Thymus (tissue), 11 donors: Measurements from ENCODE around the gene EARS2. TPM values are rescaled to one million over a fixed set of nuclear protein-coding genes. Genes with fewer than 3 reads are reported as not detected.

Experiments
- DNase-seq, 9 donors: peaks; one replicate each; pipeline ENCODE4 v3.0.0-alpha.2; 2013; ENCODE audit warnings: low spot score in 9 of 9, low read depth in 6 of 9, missing footprints in 1 of 9
- H3K27ac ChIP-seq, 2 donors: one replicate each; pipeline ENCODE4 v1.5.1; 2013; ENCODE audit warnings: control low read depth in 1 of 2, low read depth in 1 of 2, low read length in 1 of 2, mild to moderate bottlenecking in 1 of 2, moderate library complexity in 1 of 2
- H3K27me3 ChIP-seq, 2 donors: one replicate each; pipeline ENCODE4 v1.5.1; 2013; ENCODE audit warnings: low read length in 1 of 2; ENCODE audit not compliant: control insufficient read depth in 2 of 2, insufficient read depth in 1 of 2
- H3K36me3 ChIP-seq, 2 donors: one replicate each; pipeline ENCODE4 v1.5.1; 2013; ENCODE audit warnings: low read length in 1 of 2, mild to moderate bottlenecking in 1 of 2, moderate library complexity in 1 of 2; ENCODE audit not compliant: control insufficient read depth in 2 of 2, insufficient read depth in 2 of 2
- H3K4me1 ChIP-seq, 2 donors: one replicate each; pipeline ENCODE4 v1.5.1; 2013; ENCODE audit warnings: low read length in 2 of 2; ENCODE audit not compliant: control insufficient read depth in 2 of 2, insufficient read depth in 2 of 2
- H3K4me3 ChIP-seq, 2 donors: one replicate each; pipeline ENCODE4 v1.5.1; 2013; ENCODE audit warnings: low read length in 2 of 2, control low read depth in 1 of 2, mild to moderate bottlenecking in 1 of 2
- H3K9me3 ChIP-seq, 2 donors: one replicate each; pipeline ENCODE4 v1.5.1; 2013; ENCODE audit warnings: low read length in 1 of 2, mild to moderate bottlenecking in 1 of 2; ENCODE audit not compliant: control insufficient read depth in 2 of 2, insufficient read depth in 1 of 2
- WGBS: extraction: QIAGEN DNeasy Blood & Tissue Kit; methylation state at CpG from one replicate; pipeline ENCODE4 v1.1.7; 2013; 5-methylcytosine and 5-hydroxymethylcytosine counted together
- polyA plus RNA-seq: library from polyadenylated mRNA; stranded (reverse); fragments of 200-250 nt; gene quantifications from one replicate; pipeline ENCODE4 v1.2.3, GENCODE V29; 2013
- total RNA-seq: library from RNA; stranded (reverse); fragments of 120-200 nt; gene quantifications from one replicate; pipeline ENCODE4 v1.2.4, GENCODE V29; 2013
- donor health status: healthy.

EARS2 gene
- total and polyA plus RNA-seq, 2 donors: 11.5 to 20.5 TPM

GRCh38 chr16:23572394-23572793 lies 15.2 kb upstream of the EARS2 start:
- H3K36me3 ChIP-seq: peaks cover 41 to 45% of the 10 kb centered on the region in 2 donors
- no peak overlapping the region for H3K4me3 ChIP-seq
- peaks cover 2 to 12% of the 10 kb centered on the region in 2 donors for H3K4me1 ChIP-seq
- WGBS: 98% methylated on average over 9 of the region's 9 CpGs
- DNase-seq: no peak
- H3K27me3 ChIP-seq: no peaks in the 10 kb centered on the region
- no peaks in the 10 kb centered on the region for H3K9me3 ChIP-seq
- no peak overlapping the region for H3K27ac ChIP-seq

- Histone ChIP-seq H3K27ac (no peak overlapping the region), H3K36me3 (peaks cover 46 to 47% of the 10 kb centered on the region in 2 donors), H3K4me1 (peaks cover 2 to 12% of the 10 kb centered on the region in 2 donors), H3K9me3 (no peaks in the 10 kb centered on the region), H3K4me3 (no peak overlapping the region), H3K27me3 (no peaks in the 10 kb centered on the region)
- DNase-seq: no peak
- 98% methylated on average over 5 of the region's 5 CpGs for whole genome bisulfite sequencing
These were observed 14.7 kb upstream of the EARS2 start for GRCh38 chr16:23571895-23572294.

- 93% methylated on average over 8 of the region's 8 CpGs for WGBS
- DNase-seq: no peak
- peaks cover 2 to 12% of the 10 kb centered on the region in 2 donors for H3K4me1 ChIP-seq
- no peaks in the 10 kb centered on the region for H3K9me3 ChIP-seq
- H3K27me3 ChIP-seq: no peaks in the 10 kb centered on the region
- no peak overlapping the region for H3K4me3 ChIP-seq
- H3K27ac ChIP-seq: no peak overlapping the region
- peaks cover 48 to 52% of the 10 kb centered on the region in 2 donors for H3K36me3 ChIP-seq
These were observed 14.0 kb upstream of the EARS2 start for GRCh38 chr16:23570992-23571632.

GRCh38 chr16:23567602-23568001 lies 10.5 kb upstream of the EARS2 start:
- WGBS: 97% methylated on average over 3 of the region's 3 CpGs
- Histone ChIP-seq H3K4me3 (no peak overlapping the region), H3K27me3 (no peaks in the 10 kb centered on the region), H3K4me1 (no peaks in the 10 kb centered on the region), H3K27ac (no peak overlapping the region), H3K9me3 (no peaks in the 10 kb centered on the region), H3K36me3 (peaks cover 78 to 81% of the 10 kb centered on the region in 2 donors)
- no peak for DNase-seq

- DNase-seq: no peak
- H3K4me1 ChIP-seq: no peaks in the 10 kb centered on the region
- H3K4me3 ChIP-seq: no peak overlapping the region
- no peaks in the 10 kb centered on the region for H3K27me3 ChIP-seq
- 99% methylated on average over 8 of the region's 8 CpGs for WGBS
- H3K9me3 ChIP-seq: no peaks in the 10 kb centered on the region
- no peak overlapping the region for H3K27ac ChIP-seq
- peaks cover 81 to 83% of the 10 kb centered on the region in 2 donors for H3K36me3 ChIP-seq
These were observed 9.6 kb upstream of the EARS2 start for GRCh38 chr16:23566724-23567123.

GRCh38 chr16:23564575-23565363 lies 7.6 kb upstream of the EARS2 start:
- peaks cover 0 to 2% of the 10 kb centered on the region in 2 donors for H3K4me1 ChIP-seq
- H3K4me3 ChIP-seq: no peak overlapping the region
- 96% methylated on average over 9 of the region's 9 CpGs for WGBS
- H3K27me3 ChIP-seq: no peaks in the 10 kb centered on the region
- H3K27ac ChIP-seq: no peak overlapping the region
- no peak for DNase-seq
- no peaks in the 10 kb centered on the region for H3K9me3 ChIP-seq
- peaks cover 78 to 80% of the 10 kb centered on the region in 2 donors for H3K36me3 ChIP-seq

- Histone ChIP-seq H3K27ac (no peak overlapping the region), H3K9me3 (no peaks in the 10 kb centered on the region), H3K4me1 (peaks cover 6 to 7% of the 10 kb centered on the region in 2 donors), H3K27me3 (no peaks in the 10 kb centered on the region), H3K4me3 (no peak overlapping the region), H3K36me3 (peaks cover 77 to 79% of the 10 kb centered on the region in 2 donors)
- no peak for DNase-seq
- WGBS: 99% methylated on average over 6 of the region's 6 CpGs
These were observed 6.0 kb upstream of the EARS2 start for GRCh38 chr16:23563186-23563585.

- peaks cover 71 to 73% of the 10 kb centered on the region in 2 donors for H3K36me3 ChIP-seq
- WGBS: 99% methylated on average over 13 of the region's 13 CpGs
These were observed 5.4 kb upstream of the EARS2 start for GRCh38 chr16:23562505-23562904.

GRCh38 chr16:23561586-23561985 lies 4.4 kb upstream of the EARS2 start:
- Histone ChIP-seq H3K9me3 (no peaks in the 10 kb centered on the region), H3K4me1 (peaks cover 9 to 11% of the 10 kb centered on the region in 2 donors), H3K27me3 (no peaks in the 10 kb centered on the region), H3K27ac (no peak overlapping the region), H3K4me3 (no peak overlapping the region), H3K36me3 (peaks cover 62 to 64% of the 10 kb centered on the region in 2 donors)
- DNase-seq: no peak
- 91% methylated on average over 5 of the region's 5 CpGs for WGBS

More at GRCh38 chr16:23562505-23562904, 5.4 kb upstream of the EARS2 start:
- no peak overlapping the region for H3K27ac ChIP-seq
- H3K4me3 ChIP-seq: no peak overlapping the region
- no peaks in the 10 kb centered on the region for H3K27me3 ChIP-seq
- no peaks in the 10 kb centered on the region for H3K9me3 ChIP-seq
- peaks cover 7 to 9% of the 10 kb centered on the region in 2 donors for H3K4me1 ChIP-seq
- no peak for DNase-seq
